Calu3 (cell line): Measurements from ENCODE around the gene DHX34. TPM values are rescaled to one million over a fixed set of nuclear protein-coding genes. Genes with fewer than 3 reads are reported as not detected.

ENCODE experiments used
- BruUV-seq: library from RNA; stranded (reverse); fragments of 400-500 nt; replicated peaks from 2 replicates; lab custom pipeline; 2021; lab: Mats Ljungman, UMichigan
- CTCF ChIA-PET: fragments of 300-600 bp; sonication (Branson Sonifier 250); formaldehyde crosslinking; loops from one replicate; lab custom pipeline; 2022; ENCODE audit warnings: antibody characterized with exemption; lab: Charles Lee
- DNase-seq: peaks from one replicate; pipeline ENCODE4 v3.0.0; 2022
- H3K27ac Mint-ChIP-seq: one replicate; pipeline ENCODE4 v1.8.0; 2022; ENCODE audit warnings: mixed read lengths; ENCODE audit not compliant: unreplicated experiment
- H3K27me3 Mint-ChIP-seq: one replicate; pipeline ENCODE4 v1.8.0; 2022; ENCODE audit warnings: mixed read lengths; ENCODE audit not compliant: unreplicated experiment
- H3K36me3 Mint-ChIP-seq: one replicate; pipeline ENCODE4 v1.8.0; 2022; ENCODE audit warnings: mild to moderate bottlenecking, moderate library complexity, mixed read lengths; ENCODE audit not compliant: insufficient read depth, unreplicated experiment
- H3K4me1 Mint-ChIP-seq: one replicate; pipeline ENCODE4 v1.8.0; 2022; ENCODE audit warnings: mild to moderate bottlenecking, low read depth, mixed read lengths; ENCODE audit not compliant: unreplicated experiment
- H3K4me3 Mint-ChIP-seq: one replicate; pipeline ENCODE4 v1.8.0; 2022; ENCODE audit warnings: mild to moderate bottlenecking, low read depth, moderate library complexity, mixed read lengths; ENCODE audit not compliant: unreplicated experiment
- H3K9me3 Mint-ChIP-seq: one replicate; pipeline ENCODE4 v1.8.0; 2022; ENCODE audit warnings: low read depth, mixed read lengths; ENCODE audit not compliant: unreplicated experiment
- intact Hi-C: fragments of 100-400 bp; cut with micrococcal nuclease; formaldehyde crosslinking; loops from one replicate; pipeline ENCODE4 v1.10.0; 2022; ENCODE audit not compliant: unreplicated experiment
- total RNA-seq: library from RNA; stranded (reverse); gene quantifications from 2 replicates; pipeline ENCODE4 v1.2.3, GENCODE V29; 2022
- TF ChIP-seq, protein P1 (sequence below): fragments of 200-600 bp; IDR thresholded peaks from one replicate; pipeline ENCODE4 v1.8.0; 2022; ENCODE audit warnings: antibody characterized with exemption; ENCODE audit not compliant: unreplicated experiment

DHX34 gene
- total RNA-seq, 1 experiment from 2014 or later, result 51.6 TPM

DNA sequence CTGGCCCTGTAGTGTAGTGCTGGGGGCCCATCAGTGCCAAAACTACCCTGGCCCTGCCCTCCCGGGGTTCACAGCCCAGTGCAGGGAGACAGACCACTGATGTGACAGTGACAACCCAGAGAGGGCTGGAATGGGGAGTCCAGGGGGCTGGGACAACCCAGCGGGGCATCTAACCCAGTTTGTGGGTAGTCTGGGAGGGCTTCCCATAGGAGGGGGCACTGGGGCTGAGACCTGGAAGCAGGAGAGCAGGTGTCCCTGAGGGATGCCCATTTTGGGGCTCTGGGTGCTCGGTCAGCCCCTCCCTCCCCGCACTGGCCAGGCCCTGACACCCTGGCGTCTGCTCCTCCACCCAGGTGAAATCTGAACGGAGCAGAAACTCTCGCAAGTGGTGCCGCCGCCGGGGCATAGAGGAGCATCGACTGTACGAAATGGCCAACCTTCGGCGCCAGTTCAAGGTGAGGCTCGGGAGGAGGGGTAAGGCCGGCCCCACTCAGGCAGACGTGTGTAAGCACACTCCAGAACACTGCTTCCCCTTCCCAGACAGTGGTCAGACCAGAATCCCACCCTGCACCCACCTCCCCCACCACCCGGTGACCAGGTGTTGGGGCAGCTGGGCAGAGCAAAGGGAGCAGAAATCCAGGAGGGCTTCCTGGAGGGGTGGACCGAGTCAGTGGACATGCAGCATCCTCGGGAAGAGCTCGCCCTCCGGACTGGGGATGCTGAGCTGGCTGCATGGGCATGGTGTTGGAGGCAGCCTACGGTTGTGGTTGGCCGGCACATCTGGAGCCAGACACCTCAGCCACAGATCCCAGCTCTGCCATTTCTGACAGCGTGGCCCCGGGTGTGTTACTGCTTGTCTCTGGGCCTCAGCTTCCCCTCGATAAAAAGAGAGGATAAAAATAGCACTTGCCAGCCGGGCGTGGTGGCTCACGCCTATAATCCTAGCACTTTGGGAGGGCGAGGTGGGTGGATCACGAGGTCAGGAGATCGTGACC lies 24.4 kb downstream of the DHX34 start:
- H3K4me3 Mint-ChIP-seq, result no peak overlapping the region
- TF ChIP-seq, protein P1, sequence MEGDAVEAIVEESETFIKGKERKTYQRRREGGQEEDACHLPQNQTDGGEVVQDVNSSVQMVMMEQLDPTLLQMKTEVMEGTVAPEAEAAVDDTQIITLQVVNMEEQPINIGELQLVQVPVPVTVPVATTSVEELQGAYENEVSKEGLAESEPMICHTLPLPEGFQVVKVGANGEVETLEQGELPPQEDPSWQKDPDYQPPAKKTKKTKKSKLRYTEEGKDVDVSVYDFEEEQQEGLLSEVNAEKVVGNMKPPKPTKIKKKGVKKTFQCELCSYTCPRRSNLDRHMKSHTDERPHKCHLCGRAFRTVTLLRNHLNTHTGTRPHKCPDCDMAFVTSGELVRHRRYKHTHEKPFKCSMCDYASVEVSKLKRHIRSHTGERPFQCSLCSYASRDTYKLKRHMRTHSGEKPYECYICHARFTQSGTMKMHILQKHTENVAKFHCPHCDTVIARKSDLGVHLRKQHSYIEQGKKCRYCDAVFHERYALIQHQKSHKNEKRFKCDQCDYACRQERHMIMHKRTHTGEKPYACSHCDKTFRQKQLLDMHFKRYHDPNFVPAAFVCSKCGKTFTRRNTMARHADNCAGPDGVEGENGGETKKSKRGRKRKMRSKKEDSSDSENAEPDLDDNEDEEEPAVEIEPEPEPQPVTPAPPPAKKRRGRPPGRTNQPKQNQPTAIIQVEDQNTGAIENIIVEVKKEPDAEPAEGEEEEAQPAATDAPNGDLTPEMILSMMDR, result no peak
- DNase-seq, result no peak
- H3K4me1 Mint-ChIP-seq, result no peaks in the 10 kb centered on the region
- no peak overlapping the region for H3K27ac Mint-ChIP-seq
- peaks cover 70% of the 10 kb centered on the region for H3K36me3 Mint-ChIP-seq
- BruUV-seq, result no TSS peak
- no peaks in the 10 kb centered on the region for H3K27me3 Mint-ChIP-seq
- H3K9me3 Mint-ChIP-seq, result no peaks in the 10 kb centered on the region
- CTCF ChIA-PET, result interaction anchor here (0.5 kb wide), 1 partner anchor 68 kb away, joined by 6 read pairs; no protein-coding TSS in a partner anchor
- intact Hi-C loops, result no loop called here

DNA sequence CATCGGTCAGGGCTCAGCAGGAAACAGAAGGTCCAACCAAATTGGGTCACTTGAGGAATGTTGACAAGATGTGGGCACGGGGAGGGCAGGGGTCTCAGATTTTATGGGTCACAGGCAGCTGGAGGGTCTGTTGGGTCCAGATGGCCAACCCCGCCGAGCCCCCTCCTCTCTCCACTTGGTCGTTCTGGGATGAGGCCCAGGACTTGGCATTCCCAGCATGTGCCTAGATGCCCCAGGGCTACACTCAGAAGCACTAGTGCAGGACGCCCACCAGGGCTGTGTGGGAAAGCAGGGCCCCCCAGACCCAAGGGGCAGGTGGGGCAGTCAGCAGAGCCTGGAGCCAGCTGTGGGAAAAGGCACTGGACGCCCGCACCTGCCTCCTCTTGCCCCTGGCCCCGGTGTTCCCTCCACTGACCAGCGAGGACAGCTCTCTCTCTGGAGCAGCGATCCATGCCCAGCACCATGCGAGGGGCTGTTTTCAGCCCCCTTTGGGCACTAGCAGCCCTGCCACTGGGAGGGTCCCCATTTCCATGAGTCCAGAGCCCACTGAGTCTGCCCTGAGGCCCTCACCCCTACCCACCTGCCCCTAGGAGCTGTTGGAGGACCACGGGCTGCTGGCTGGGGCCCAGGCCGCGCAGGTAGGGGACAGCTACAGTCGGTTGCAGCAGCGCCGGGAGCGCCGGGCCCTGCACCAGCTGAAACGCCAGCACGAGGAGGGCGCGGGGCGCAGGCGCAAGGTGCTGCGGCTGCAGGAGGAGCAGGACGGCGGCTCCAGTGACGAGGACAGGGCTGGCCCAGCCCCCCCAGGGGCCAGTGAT lies 26.0 kb downstream of the DHX34 start:
- BruUV-seq, result no TSS peak
- Mint-ChIP-seq H3K4me1 (no peaks in the 10 kb centered on the region), H3K36me3 (peaks cover 69% of the 10 kb centered on the region), H3K27me3 (no peaks in the 10 kb centered on the region), H3K27ac (no peak overlapping the region), H3K4me3 (no peak overlapping the region), H3K9me3 (no peaks in the 10 kb centered on the region)
- DNase-seq, result no peak
- CTCF ChIA-PET, result no interaction called here
- intact Hi-C loops, result no loop called here
- TF ChIP-seq, protein P1, result no peak

DNA sequence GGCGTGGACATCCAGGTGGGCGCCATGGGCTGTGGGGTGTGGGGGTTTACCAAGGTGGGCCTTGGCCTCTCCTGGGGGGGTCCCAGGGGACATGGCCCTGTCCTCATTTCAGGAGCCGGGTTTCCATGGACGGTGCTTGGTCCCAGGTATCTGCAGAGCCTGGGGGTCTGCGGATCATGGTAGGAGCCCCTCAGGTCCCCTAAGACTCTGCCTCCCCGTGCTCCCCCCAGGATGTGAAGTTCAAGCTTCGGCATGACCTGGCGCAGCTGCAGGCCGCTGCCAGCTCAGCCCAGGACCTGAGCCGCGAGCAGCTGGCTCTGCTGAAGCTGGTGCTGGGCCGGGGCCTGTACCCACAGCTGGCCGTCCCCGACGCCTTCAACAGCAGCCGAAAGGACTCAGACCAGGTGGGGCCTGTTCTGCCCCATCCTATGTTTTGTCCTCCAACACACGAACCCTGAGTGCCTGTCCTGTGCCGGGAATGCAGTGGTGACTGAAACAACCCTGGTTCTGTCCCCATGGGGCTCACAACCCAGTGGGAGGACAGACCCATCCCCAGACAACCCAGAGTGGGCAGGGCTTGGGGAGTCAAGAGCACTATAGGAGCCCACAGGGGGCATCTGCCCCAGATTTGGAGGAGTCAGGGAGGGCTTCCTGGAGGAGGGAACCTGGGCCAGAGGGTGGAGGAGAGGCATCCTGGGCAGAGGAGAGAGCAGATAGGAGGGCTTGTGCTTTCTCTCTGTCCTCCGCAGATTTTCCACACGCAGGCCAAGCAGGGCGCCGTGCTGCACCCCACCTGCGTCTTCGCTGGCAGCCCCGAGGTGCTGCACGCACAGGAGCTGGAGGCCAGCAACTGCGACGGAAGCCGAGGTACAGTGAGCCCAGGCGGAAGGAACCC lies 26.8 kb downstream of the DHX34 start:
- Mint-ChIP-seq H3K36me3 (peaks cover 70% of the 10 kb centered on the region), H3K27ac (peak overlapping the region; percentile 65)

More for the DNA sequence above, 26.8 kb downstream of the DHX34 start:
- H3K9me3 Mint-ChIP-seq, result no peaks in the 10 kb centered on the region
- H3K4me1 Mint-ChIP-seq, result no peaks in the 10 kb centered on the region
- H3K4me3 Mint-ChIP-seq, result no peak overlapping the region
- no peaks in the 10 kb centered on the region for H3K27me3 Mint-ChIP-seq
- CTCF ChIA-PET, result no interaction called here
- no peak for DNase-seq
- no TSS peak for BruUV-seq
- intact Hi-C loops, result no loop called here
- TF ChIP-seq, protein P1, result no peak
